Measurements from ENCODE around the gene NBL1.

Gene NBL1

DNA sequence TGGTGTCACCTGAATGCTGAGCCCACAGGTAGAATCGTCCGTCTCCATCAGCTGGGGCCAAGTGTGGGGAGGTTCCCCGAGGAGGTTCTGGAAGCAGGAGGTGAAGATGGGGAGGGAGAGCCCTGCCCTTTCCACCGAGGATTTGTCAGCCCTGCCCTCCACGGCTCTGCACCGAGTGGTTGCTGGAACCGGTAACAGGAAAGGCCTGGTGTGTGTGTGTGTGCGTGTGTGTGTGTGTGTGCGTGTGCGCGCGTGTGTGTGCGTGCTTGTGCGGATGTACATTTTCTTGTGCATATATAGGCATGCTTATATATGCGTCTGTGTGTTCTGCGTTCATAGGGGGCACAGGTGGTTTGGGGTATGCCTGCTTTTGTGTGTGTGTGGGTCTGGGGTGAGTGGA is 3.5 kb downstream of the NBL1 start:
- no peak for DNase-seq

DNA sequence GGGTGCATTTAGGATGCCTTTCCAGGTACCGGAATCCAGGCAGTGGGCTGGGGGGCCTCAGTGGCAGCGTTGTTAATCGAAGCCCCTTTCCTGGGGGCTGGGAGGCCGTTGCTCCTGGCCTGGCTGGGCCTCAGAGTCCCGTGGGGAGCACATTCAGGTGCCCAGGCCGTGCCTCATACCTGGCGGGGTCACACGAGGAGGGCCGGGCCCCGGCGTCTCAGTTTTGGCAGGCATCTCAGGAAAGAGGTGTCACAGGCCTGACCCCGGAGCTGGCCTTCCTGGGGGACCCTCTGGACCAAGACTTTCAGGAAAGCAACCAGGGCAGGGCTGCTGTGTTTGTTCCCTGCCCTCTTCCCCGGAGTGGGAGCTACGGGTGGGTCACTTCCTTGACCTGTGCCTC is 4.1 kb downstream of the NBL1 start:
- no peak for DNase-seq

- DNase-seq = no peak
These were observed 4.6 kb downstream of the NBL1 start for GRCh38 chr1:19648689-19649088.

DNA sequence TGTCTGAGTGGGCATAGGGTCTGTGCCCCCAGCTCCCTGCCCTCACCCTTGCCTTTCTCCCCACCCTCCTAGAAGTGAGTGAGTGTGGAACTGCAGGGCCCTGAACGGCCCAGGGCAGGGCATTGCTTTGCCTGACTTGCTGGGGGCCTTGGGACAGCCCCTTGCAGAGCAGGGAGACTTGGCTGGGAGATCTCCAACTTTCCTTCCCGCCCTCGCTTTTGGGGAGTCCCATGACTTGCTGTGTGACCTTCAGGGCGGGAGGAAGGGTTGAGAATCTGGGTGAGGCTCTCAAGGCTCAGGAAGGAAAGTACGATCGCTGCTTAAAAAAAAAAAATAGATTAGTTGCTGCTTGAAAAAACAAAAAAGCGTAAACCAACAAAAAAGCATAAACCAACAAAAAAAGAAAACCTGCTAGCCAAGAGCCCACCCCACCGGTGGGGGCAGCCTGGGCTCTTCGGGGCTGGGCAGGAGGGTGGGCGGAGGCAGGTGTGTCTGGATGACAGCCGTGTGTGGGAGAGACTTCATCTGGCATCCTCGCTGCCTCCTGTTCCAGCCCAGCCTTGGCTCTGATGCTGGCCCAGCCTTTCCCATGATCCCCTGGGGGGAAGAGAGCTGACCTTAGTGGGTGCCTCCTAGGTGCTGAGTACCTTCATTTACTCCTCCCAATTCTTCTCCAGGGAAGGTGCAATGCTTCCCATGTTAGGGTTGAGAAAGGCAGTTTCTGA is 6.5 kb downstream of the NBL1 start:
- no peak for DNase-seq

GRCh38 chr1:19651141-19651737 is 7.1 kb downstream of the NBL1 start:
- peak; percentile 54 for DNase-seq

DNA sequence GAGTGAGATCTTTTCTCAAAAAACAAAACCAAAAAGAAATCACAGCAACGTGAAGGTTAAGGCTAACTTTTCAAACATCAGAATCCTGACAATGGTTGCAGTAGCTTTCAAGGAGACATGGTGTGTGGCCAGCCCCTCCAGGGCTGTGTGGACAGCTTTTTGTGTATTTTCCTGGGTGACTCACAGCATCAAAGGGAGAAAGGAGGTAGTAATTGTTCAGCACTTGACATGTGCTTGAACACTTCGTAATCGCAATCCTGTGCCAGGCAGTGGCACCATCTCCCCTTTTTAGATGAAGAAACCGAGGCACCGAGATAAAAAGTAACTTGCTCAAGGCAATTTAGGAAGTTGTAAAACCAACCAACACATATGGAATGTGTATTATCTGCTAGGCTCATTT is 10.3 kb downstream of the NBL1 start:
- DNase-seq = no peak

DNA sequence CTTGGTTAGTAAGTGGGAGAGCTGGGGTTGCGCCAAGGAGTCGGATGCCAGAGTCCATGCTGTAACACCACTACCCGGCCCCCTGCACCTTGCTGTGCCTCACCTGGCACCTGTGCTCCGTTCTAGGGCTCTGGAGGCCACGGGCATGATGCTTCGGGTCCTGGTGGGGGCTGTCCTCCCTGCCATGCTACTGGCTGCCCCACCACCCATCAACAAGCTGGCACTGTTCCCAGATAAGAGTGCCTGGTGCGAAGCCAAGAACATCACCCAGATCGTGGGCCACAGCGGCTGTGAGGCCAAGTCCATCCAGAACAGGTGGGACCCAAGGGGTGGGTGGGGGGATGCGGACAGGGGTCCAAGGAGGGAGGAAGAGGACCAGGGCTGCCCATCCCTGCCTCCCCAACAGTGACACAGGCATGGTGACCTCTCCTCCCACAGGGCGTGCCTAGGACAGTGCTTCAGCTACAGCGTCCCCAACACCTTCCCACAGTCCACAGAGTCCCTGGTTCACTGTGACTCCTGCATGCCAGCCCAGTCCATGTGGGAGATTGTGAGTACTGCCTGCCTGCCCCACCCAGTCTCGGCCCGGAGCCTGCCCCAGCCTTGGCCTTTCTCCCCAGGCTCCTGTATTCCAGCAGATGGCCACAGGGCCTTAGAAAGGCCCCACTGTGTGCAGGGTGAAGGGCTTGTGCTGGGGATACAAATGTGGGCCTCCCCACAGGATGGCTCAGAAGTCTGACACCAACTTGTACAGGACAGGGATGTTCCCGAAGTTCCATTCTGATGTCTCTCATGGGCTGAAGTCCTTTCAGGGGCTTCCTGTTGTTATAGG is 11.0 kb downstream of the NBL1 start:
- no peak for DNase-seq

- DNase-seq = no peak
These were observed 11.6 kb downstream of the NBL1 start for GRCh38 chr1:19655718-19656080.

- DNase-seq = no peak
These were observed 12.1 kb downstream of the NBL1 start for GRCh38 chr1:19656134-19656779.

GRCh38 chr1:19656780-19657466 is 12.8 kb downstream of the NBL1 start:
- no peak for DNase-seq

- no peak for DNase-seq
These were observed 13.4 kb downstream of the NBL1 start for GRCh38 chr1:19657511-19657910.

- DNase-seq = no peak
These were observed 14.1 kb downstream of the NBL1 start for GRCh38 chr1:19658186-19658585.

GRCh38 chr1:19661721-19662228 is 17.7 kb downstream of the NBL1 start:
- DNase-seq = no peak

DNA sequence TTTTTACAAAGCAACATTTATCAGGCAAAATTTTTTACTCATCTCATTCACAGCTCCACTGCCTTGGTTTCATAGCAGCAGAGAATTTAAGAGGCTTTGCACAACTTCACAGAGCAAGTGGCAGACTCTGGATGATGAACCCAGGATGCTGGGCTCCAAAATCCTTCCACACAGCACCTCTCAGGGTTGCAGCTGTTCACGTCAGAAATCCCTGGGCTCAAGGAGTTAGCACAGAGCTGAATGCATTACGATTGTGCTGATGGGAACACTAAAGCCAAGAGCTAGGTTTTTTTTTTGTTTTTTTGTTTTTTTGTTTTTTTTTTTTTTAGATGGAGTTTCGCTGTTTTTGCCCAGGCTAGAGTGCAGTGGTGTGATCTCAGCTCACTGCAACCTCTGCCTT is 18.2 kb downstream of the NBL1 start:
- no peak for DNase-seq

GRCh38 chr1:19664453-19665185 is 20.5 kb downstream of the NBL1 start, which contains the start of gene HTR6:
HTR6 (plus strand) TSS chr1:19664875; CDS start chr1:19665754, 879 bp downstream.
- peak; percentile 35 for DNase-seq

- no peak for DNase-seq
These were observed 21.0 kb downstream of the NBL1 start for GRCh38 chr1:19665186-19665495.

- DNase-seq = no peak
These were observed 21.7 kb downstream of the NBL1 start for GRCh38 chr1:19665496-19666465.

- no peak for DNase-seq
These were observed 24.8 kb downstream of the NBL1 start for GRCh38 chr1:19668888-19669287.

DNA sequence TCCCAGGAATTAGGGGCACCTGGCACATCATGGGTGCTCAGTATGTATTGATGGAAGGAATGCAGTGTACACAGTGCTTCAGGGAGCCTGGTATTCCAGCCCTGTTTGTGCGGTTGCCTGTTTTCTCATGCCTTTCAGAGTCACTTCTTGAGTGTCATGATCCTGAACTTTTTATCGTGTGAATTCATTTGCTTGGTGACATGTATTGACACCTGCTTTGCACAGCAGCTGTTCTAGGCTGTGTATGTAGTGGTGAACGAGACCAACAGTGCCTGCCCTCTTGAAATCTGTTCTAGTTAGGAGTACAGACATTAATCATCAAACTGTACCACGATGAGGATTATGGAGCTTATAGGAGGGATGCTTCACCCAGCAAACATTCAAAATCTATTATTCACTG is 26.7 kb downstream of the NBL1 start:
- DNase-seq = no peak

DNA sequence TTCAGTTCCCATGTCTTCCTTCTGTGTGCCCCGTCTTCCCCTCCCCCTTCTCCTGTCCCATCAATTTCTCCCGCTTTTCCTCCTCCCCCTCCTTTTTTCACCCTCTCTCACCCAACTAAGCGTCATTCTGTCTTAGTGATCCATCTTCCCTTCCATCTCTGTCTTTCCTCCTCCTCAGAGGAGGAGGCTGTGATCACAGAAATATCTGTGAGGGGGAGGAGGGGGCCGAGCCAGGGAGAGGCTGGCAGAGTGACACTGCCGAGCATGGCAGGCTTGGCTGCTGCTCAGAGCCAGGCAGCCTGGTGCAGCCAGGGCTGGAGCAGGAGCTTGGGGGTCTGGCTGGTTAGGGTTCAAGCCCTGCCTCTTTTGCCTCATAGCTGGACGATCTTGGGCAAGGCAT is 28.1 kb downstream of the NBL1 start:
- DNase-seq = no peak

DNA sequence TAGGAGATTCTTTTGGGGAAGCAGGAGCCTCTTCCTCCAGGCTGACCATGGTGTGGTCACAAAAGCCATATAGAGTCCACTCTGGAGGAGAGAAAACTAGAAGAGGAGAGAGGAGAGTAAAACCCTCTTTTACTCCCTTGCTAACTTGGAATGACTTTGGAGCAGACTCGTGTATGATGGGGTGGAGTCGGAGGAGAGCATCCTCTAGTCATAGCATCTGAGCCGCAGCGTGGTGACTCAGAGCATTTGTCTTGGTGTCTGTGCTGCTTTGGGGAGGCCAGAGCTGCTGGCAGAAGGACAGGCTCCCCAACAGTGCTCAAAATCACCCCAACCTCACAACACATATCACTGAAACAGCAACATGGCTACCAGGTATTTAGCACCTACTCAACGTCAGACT is 31.7 kb downstream of the NBL1 start:
- DNase-seq = no peak
